IPS-15b (cell line): Measurements from ENCODE around the gene ABLIM1.

Source experiments
- H3K27me3 ChIP-seq: one replicate; pipeline ENCODE4 v1.6.1; 2013; ENCODE audit warnings: low read length; ENCODE audit not compliant: control insufficient read depth, insufficient read depth
- H3K36me3 ChIP-seq: one replicate; pipeline ENCODE4 v1.6.1; 2013; ENCODE audit warnings: low read length; ENCODE audit not compliant: control insufficient read depth, insufficient read depth
- H3K4me1 ChIP-seq: one replicate; pipeline ENCODE4 v1.6.1; 2013; ENCODE audit warnings: mild to moderate bottlenecking, low read length; ENCODE audit not compliant: control insufficient read depth, insufficient read depth
- H3K4me3 ChIP-seq: one replicate; pipeline ENCODE4 v1.5.1; 2013; ENCODE audit warnings: low read depth, low read length
- H3K9ac ChIP-seq: one replicate; pipeline ENCODE4 v1.6.1; 2013; ENCODE audit warnings: low read depth, mild to moderate bottlenecking, low read length
- H3K9me3 ChIP-seq: one replicate; pipeline ENCODE4 v1.6.1; 2013; ENCODE audit warnings: mild to moderate bottlenecking, low read length; ENCODE audit not compliant: control insufficient read depth, insufficient read depth

The ABLIM1 gene

DNA sequence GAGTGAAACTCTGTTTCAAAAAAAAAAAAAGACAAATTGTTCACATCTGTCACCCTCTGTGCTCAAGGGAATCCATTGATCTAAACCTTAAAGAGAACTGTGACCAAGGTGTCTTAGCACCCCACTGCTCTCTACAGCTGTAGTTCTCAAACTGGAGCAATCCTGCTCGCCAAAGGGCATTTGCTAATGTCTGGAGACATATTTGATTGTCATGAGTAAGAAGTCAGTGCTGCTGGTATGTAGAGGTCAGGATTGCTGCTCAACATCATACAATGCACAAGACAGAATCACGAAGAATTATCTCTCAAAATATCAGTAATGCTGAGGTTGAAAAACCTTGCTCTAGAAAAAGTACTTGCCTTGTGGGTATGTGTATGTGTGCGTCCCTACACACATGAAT lies 30.0 kb downstream of the ABLIM1 start:
- Histone ChIP-seq H3K9ac (no peak overlapping the region), H3K4me1 (peaks cover 10% of the 10 kb centered on the region), H3K4me3 (no peak overlapping the region), H3K27me3 (peaks cover 26% of the 10 kb centered on the region), H3K9me3 (no peaks in the 10 kb centered on the region), H3K36me3 (no peaks in the 10 kb centered on the region)

- H3K27me3 ChIP-seq, result peaks cover 15% of the 10 kb centered on the region
- no peak overlapping the region for H3K4me3 ChIP-seq
- H3K9ac ChIP-seq, result no peak overlapping the region
- no peaks in the 10 kb centered on the region for H3K36me3 ChIP-seq
- H3K4me1 ChIP-seq, result peaks cover 13% of the 10 kb centered on the region
- H3K9me3 ChIP-seq, result no peaks in the 10 kb centered on the region
Measured at GRCh38 chr10:114626841-114627240, 31.2 kb downstream of the ABLIM1 start.

DNA sequence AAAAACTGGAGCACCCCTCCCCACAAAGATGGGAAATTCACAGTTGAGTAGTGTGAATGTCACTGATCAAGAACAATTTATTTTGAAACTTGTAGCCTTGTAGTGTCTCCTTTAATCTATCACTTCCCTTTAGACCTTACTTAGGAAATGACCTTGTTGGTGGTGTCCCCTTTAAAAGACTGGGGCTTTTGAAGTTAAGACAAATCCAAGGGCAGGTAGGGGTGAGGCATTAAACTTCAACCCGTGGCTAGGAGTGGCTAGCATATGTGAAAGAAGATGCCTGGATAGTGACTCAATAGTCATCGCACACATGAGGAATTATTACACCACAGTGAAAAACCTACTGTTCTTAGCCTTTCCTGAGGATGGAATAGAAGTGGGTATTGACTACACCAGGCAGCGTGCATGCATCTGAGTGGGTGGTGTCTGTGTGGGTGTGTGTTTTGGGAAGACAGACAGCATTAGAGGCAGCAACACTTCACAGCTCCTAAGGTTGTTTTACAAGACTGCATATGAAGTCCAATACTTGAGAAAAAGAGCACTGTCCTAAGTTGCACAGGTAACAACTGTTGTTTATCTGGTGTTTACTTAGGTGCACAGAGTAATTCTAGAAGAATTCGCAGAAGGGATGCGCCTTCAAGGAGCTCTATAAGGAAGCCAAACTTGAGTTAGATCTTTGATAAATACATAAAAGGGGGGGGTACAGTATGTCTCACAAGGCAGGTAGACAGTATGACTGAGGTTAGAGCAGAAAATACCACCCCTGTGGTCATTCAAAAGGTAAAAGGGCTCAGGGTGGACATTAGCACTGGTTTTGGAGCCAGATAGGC lies 32.9 kb downstream of the ABLIM1 start:
- no peak overlapping the region for H3K4me3 ChIP-seq
- H3K9me3 ChIP-seq, result no peaks in the 10 kb centered on the region
- no peaks in the 10 kb centered on the region for H3K27me3 ChIP-seq
- H3K4me1 ChIP-seq, result peaks cover 13% of the 10 kb centered on the region
- no peaks in the 10 kb centered on the region for H3K36me3 ChIP-seq
- no peak overlapping the region for H3K9ac ChIP-seq

- Histone ChIP-seq H3K36me3 (no peaks in the 10 kb centered on the region), H3K4me1 (peaks cover 13% of the 10 kb centered on the region), H3K9me3 (no peaks in the 10 kb centered on the region), H3K27me3 (no peaks in the 10 kb centered on the region), H3K4me3 (no peak overlapping the region), H3K9ac (no peak overlapping the region)
Measured at GRCh38 chr10:114624422-114624821, 33.7 kb downstream of the ABLIM1 start.

DNA sequence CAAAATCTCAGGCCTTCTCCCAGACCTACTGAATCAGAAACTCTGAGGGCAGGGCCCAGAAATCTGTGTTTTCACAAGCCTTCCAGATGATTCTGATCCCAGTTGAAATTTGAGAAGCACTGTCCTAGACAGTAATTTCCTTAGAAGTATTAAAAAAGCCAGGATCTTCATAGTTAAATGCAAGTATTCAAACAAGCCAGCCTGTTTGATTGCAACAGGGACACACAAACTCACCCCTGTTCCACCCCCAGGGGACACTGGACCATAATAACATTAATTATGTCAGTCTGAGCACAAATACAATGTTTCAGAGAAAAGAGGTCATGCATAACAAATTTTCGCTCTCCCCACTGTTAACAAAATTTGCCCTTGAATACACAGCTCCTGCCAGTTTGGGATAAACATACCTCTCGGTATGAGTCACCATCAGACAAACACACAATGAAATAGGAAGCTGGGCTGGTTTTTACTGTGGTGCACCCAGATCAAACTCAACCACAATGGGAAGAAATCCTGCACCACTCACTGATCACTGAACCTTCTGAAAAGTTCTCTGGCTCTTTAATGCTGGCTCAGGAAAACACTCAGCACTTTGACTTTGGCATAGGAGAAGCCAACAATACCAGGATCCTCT lies 34.3 kb downstream of the ABLIM1 start:
- Histone ChIP-seq H3K9me3 (no peaks in the 10 kb centered on the region), H3K4me1 (peaks cover 13% of the 10 kb centered on the region), H3K27me3 (no peaks in the 10 kb centered on the region), H3K4me3 (no peak overlapping the region), H3K36me3 (no peaks in the 10 kb centered on the region), H3K9ac (no peak overlapping the region)

GRCh38 chr10:114623155-114623554 lies 34.9 kb downstream of the ABLIM1 start:
- H3K36me3 ChIP-seq, result no peaks in the 10 kb centered on the region
- H3K4me3 ChIP-seq, result no peak overlapping the region
- H3K9me3 ChIP-seq, result no peaks in the 10 kb centered on the region
- H3K9ac ChIP-seq, result no peak overlapping the region
- H3K4me1 ChIP-seq, result peaks cover 13% of the 10 kb centered on the region
- H3K27me3 ChIP-seq, result no peaks in the 10 kb centered on the region

GRCh38 chr10:114618722-114619121 lies 39.4 kb downstream of the ABLIM1 start:
- no peak overlapping the region for H3K4me3 ChIP-seq
- peaks cover 8% of the 10 kb centered on the region for H3K4me1 ChIP-seq
- no peaks in the 10 kb centered on the region for H3K27me3 ChIP-seq
- H3K9ac ChIP-seq, result no peak overlapping the region
- H3K9me3 ChIP-seq, result no peaks in the 10 kb centered on the region
- no peaks in the 10 kb centered on the region for H3K36me3 ChIP-seq

- Histone ChIP-seq H3K9me3 (no peaks in the 10 kb centered on the region), H3K4me3 (no peak overlapping the region), H3K4me1 (no peaks in the 10 kb centered on the region), H3K27me3 (no peaks in the 10 kb centered on the region), H3K36me3 (no peaks in the 10 kb centered on the region), H3K9ac (no peak overlapping the region)
Measured at GRCh38 chr10:114616516-114616915, 41.6 kb downstream of the ABLIM1 start.

GRCh38 chr10:114616103-114616502 lies 42.0 kb downstream of the ABLIM1 start:
- no peak overlapping the region for H3K9ac ChIP-seq
- no peak overlapping the region for H3K4me3 ChIP-seq
- H3K27me3 ChIP-seq, result no peaks in the 10 kb centered on the region
- H3K36me3 ChIP-seq, result no peaks in the 10 kb centered on the region
- H3K9me3 ChIP-seq, result no peaks in the 10 kb centered on the region
- no peaks in the 10 kb centered on the region for H3K4me1 ChIP-seq

GRCh38 chr10:114615600-114616007 lies 42.5 kb downstream of the ABLIM1 start:
- Histone ChIP-seq H3K9ac (no peak overlapping the region), H3K9me3 (no peaks in the 10 kb centered on the region), H3K27me3 (no peaks in the 10 kb centered on the region), H3K36me3 (no peaks in the 10 kb centered on the region), H3K4me3 (no peak overlapping the region), H3K4me1 (no peaks in the 10 kb centered on the region)

DNA sequence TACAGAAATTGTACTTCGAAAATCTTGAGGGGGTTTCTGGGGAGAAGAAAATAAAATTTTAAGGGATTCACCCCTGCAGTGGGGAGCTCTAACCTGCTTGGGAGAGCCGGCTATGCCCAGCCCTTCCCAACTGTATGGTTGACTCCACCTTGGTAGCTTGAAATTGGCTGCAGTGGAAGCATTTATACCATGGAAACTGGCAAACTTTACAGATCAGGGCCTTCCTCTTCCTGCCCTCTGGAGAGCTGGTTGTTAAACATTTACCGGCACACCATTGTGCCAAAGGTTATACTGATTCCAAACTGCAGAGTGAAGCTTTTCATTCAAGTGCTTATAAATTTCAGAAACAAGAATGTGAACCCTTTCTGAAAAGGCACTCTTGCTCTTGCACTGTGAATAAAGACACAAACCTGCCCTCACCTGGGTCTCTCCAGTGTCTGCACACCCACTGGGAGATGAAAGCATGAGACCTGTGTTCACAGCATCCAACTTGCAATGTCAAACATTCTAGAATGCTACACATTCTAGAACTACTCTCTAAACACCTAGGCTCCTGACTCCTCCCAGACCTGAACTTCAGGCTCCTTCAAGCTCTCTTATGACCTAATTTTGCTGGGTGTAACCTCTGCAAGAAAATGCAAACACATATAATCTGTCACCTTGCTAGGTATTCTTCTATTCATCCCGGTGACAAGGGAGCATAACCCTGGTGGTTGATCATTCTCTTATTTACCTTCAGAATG lies 44.7 kb downstream of the ABLIM1 start:
- Histone ChIP-seq H3K36me3 (no peaks in the 10 kb centered on the region), H3K9ac (no peak overlapping the region), H3K4me1 (no peaks in the 10 kb centered on the region), H3K27me3 (no peaks in the 10 kb centered on the region), H3K4me3 (no peak overlapping the region), H3K9me3 (no peaks in the 10 kb centered on the region)
